Memory B cell (primary cell): ENCODE results near the gene WBP1L.
"Not testable (repeated sequence)": the region's sequence is repeated elsewhere in the genome, so short reads cannot be mapped to it uniquely, and the experiment has no call there.

Source experiments
- ATAC-seq: fragments of 150-1000 bp; cut with Tn5 transposase; 2 replicates; pipeline ENCODE4 v1.10.0; 2021; ENCODE audit warnings: low read depth, mild to moderate bottlenecking, moderate library complexity
- DNase-seq, 2 donors: peaks; one replicate each; pipeline ENCODE4 v3.0.0; 2022; ENCODE audit warnings: low spot score in 2 of 2
- H3K27ac Mint-ChIP-seq: one replicate; pipeline ENCODE4 v1.8.0; 2022; ENCODE audit warnings: mild to moderate bottlenecking, moderate library complexity, mixed read lengths
- H3K27me3 Mint-ChIP-seq: one replicate; pipeline ENCODE4 v1.8.0; 2022; ENCODE audit warnings: mixed read lengths
- H3K36me3 Mint-ChIP-seq: one replicate; pipeline ENCODE4 v1.8.0; 2022; ENCODE audit warnings: mild to moderate bottlenecking, mixed read lengths
- H3K4me1 Mint-ChIP-seq: one replicate; pipeline ENCODE4 v1.8.0; 2022; ENCODE audit warnings: mixed read lengths
- H3K4me3 Mint-ChIP-seq: one replicate; pipeline ENCODE4 v1.8.0; 2022; ENCODE audit warnings: mild to moderate bottlenecking, moderate library complexity, mixed read lengths
- H3K9me3 Mint-ChIP-seq: one replicate; pipeline ENCODE4 v1.8.0; 2022; ENCODE audit warnings: mixed read lengths

The WBP1L gene

GRCh38 chr10:102714621-102715455 is 28.9 kb upstream of the WBP1L start, which contains the start of gene SFXN2:
SFXN2 (plus strand) TSS chr10:102714636; CDS start chr10:102726637, 12,001 bp downstream.
- DNase-seq (peak; percentile 39 to 52), ATAC-seq (peak; percentile 19)
- Mint-ChIP-seq H3K27ac (peak within 1 kb of the TSS; percentile 95), H3K9me3 (no peaks in the 10 kb centered on the region), H3K36me3 (peaks cover 6% of the 10 kb centered on the region), H3K4me3 (peak within 1 kb of the TSS; percentile 96), H3K4me1 (peaks cover 23% of the 10 kb centered on the region), H3K27me3 (no peaks in the 10 kb centered on the region)

- DNase-seq (no peak), ATAC-seq (no peak)
- Mint-ChIP-seq H3K4me3 (peak overlapping the region; percentile 53), H3K27me3 (no peaks in the 10 kb centered on the region), H3K4me1 (peaks cover 16% of the 10 kb centered on the region), H3K36me3 (peaks cover 9% of the 10 kb centered on the region), H3K27ac (no peak overlapping the region), H3K9me3 (no peaks in the 10 kb centered on the region)
Observed at GRCh38 chr10:102715880-102716279, 27.9 kb upstream of the WBP1L start.

GRCh38 chr10:102716900-102717565 is 26.7 kb upstream of the WBP1L start:
- H3K4me1 Mint-ChIP-seq = peaks cover 20% of the 10 kb centered on the region
- not testable (repeated sequence) for ATAC-seq

GRCh38 chr10:102718220-102718619 is 25.5 kb upstream of the WBP1L start:
- no peak overlapping the region for H3K27ac Mint-ChIP-seq
- H3K9me3 Mint-ChIP-seq = no peaks in the 10 kb centered on the region
- DNase-seq = no peak
- H3K4me3 Mint-ChIP-seq = no peak overlapping the region
- H3K27me3 Mint-ChIP-seq = no peaks in the 10 kb centered on the region
- peaks cover 20% of the 10 kb centered on the region for H3K4me1 Mint-ChIP-seq
- H3K36me3 Mint-ChIP-seq = peaks cover 9% of the 10 kb centered on the region
- no peak for ATAC-seq

More at GRCh38 chr10:102716900-102717565, 26.7 kb upstream of the WBP1L start:
- not testable (repeated sequence) for H3K27me3 Mint-ChIP-seq, H3K9me3 Mint-ChIP-seq, DNase-seq, H3K36me3 Mint-ChIP-seq, H3K4me3 Mint-ChIP-seq, H3K27ac Mint-ChIP-seq

GRCh38 chr10:102720337-102720736 is 23.4 kb upstream of the WBP1L start:
- DNase-seq = no peak
- no peak for ATAC-seq
- Mint-ChIP-seq H3K4me3 (no peak overlapping the region), H3K27me3 (no peaks in the 10 kb centered on the region), H3K27ac (no peak overlapping the region), H3K36me3 (peaks cover 19% of the 10 kb centered on the region), H3K4me1 (peaks cover 13% of the 10 kb centered on the region), H3K9me3 (no peaks in the 10 kb centered on the region)

GRCh38 chr10:102720775-102721301 is 22.9 kb upstream of the WBP1L start:
- no peak for DNase-seq
- H3K27ac Mint-ChIP-seq = no peak overlapping the region
- H3K36me3 Mint-ChIP-seq = peaks cover 19% of the 10 kb centered on the region
- no peaks in the 10 kb centered on the region for H3K27me3 Mint-ChIP-seq
- no peaks in the 10 kb centered on the region for H3K9me3 Mint-ChIP-seq
- H3K4me1 Mint-ChIP-seq = peaks cover 13% of the 10 kb centered on the region
- no peak for ATAC-seq
- H3K4me3 Mint-ChIP-seq = no peak overlapping the region

- Mint-ChIP-seq H3K27ac (no peak overlapping the region), H3K27me3 (no peaks in the 10 kb centered on the region), H3K36me3 (peaks cover 21% of the 10 kb centered on the region), H3K4me3 (no peak overlapping the region), H3K4me1 (peaks cover 10% of the 10 kb centered on the region), H3K9me3 (no peaks in the 10 kb centered on the region)
- ATAC-seq (no peak), DNase-seq (no peak)
Observed at GRCh38 chr10:102721954-102722353, 21.8 kb upstream of the WBP1L start.

GRCh38 chr10:102723989-102724388 is 19.8 kb upstream of the WBP1L start:
- DNase-seq (no peak), ATAC-seq (no peak)
- no peaks in the 10 kb centered on the region for H3K9me3 Mint-ChIP-seq
- H3K4me1 Mint-ChIP-seq = peaks cover 7% of the 10 kb centered on the region
- peaks cover 20% of the 10 kb centered on the region for H3K36me3 Mint-ChIP-seq
- H3K4me3 Mint-ChIP-seq = no peak overlapping the region
- no peak overlapping the region for H3K27ac Mint-ChIP-seq
- no peaks in the 10 kb centered on the region for H3K27me3 Mint-ChIP-seq

GRCh38 chr10:102726274-102726673 is 17.5 kb upstream of the WBP1L start:
- Mint-ChIP-seq H3K27ac (no peak overlapping the region), H3K4me1 (peaks cover 8% of the 10 kb centered on the region), H3K9me3 (no peaks in the 10 kb centered on the region), H3K27me3 (no peaks in the 10 kb centered on the region), H3K4me3 (no peak overlapping the region), H3K36me3 (peaks cover 18% of the 10 kb centered on the region)
- DNase-seq (no peak), ATAC-seq (no peak)

- Mint-ChIP-seq H3K4me1 (peaks cover 2% of the 10 kb centered on the region), H3K27ac (no peak overlapping the region), H3K36me3 (peaks cover 18% of the 10 kb centered on the region), H3K4me3 (no peak overlapping the region), H3K27me3 (no peaks in the 10 kb centered on the region), H3K9me3 (no peaks in the 10 kb centered on the region)
- no peak for ATAC-seq
- no peak for DNase-seq
Observed at GRCh38 chr10:102727037-102727818, 16.5 kb upstream of the WBP1L start.

- H3K4me1 Mint-ChIP-seq = peaks cover 2% of the 10 kb centered on the region
- H3K36me3 Mint-ChIP-seq = peaks cover 15% of the 10 kb centered on the region
- H3K9me3 Mint-ChIP-seq = no peaks in the 10 kb centered on the region
Observed at GRCh38 chr10:102729029-102730026, 14.4 kb upstream of the WBP1L start.

GRCh38 chr10:102731222-102731800 is 12.4 kb upstream of the WBP1L start:
- H3K36me3 Mint-ChIP-seq = peaks cover 18% of the 10 kb centered on the region

More at GRCh38 chr10:102729029-102730026, 14.4 kb upstream of the WBP1L start:
- Mint-ChIP-seq H3K4me3 (no peak overlapping the region), H3K27me3 (no peaks in the 10 kb centered on the region), H3K27ac (no peak overlapping the region)
- ATAC-seq (peak; percentile 59), DNase-seq (peak; percentile 34 to 42)

More at GRCh38 chr10:102731222-102731800, 12.4 kb upstream of the WBP1L start:
- H3K27ac Mint-ChIP-seq = no peak overlapping the region
- H3K4me1 Mint-ChIP-seq = peaks cover 2% of the 10 kb centered on the region
- no peak overlapping the region for H3K4me3 Mint-ChIP-seq
- no peak for ATAC-seq
- no peaks in the 10 kb centered on the region for H3K27me3 Mint-ChIP-seq
- H3K9me3 Mint-ChIP-seq = no peaks in the 10 kb centered on the region
- DNase-seq = no peak
